ENCODE measurements around the gene DNAJC5.
"Not testable (repeated sequence)": the region's sequence is repeated elsewhere in the genome, so short reads cannot be mapped to it uniquely, and the experiment has no call there.

DNAJC5 gene

GRCh38 chr20:63861981-63862901, 32.7 kb upstream of the DNAJC5 start:
- no peak for DNase-seq

GRCh38 chr20:63863021-63863797, 31.7 kb upstream of the DNAJC5 start:
- no peak for DNase-seq

GRCh38 chr20:63863798-63864544, 31.0 kb upstream of the DNAJC5 start:
- DNase-seq = peak; percentile 95

GRCh38 chr20:63864545-63864977, 30.4 kb upstream of the DNAJC5 start:
- no peak for DNase-seq

GRCh38 chr20:63864978-63865640, 29.8 kb upstream of the DNAJC5 start, which contains the start of gene TPD52L2:
TSS of gene TPD52L2 (plus strand) at chr20:63865270. CDS start at chr20:63865366, 96 bp downstream.
- DNase-seq = peak; percentile 99

GRCh38 chr20:63867042-63867441, 27.9 kb upstream of the DNAJC5 start:
- not testable (repeated sequence) for DNase-seq

- DNase-seq = no peak
Measured at GRCh38 chr20:63868264-63868663, 26.7 kb upstream of the DNAJC5 start.

GRCh38 chr20:63873477-63873971, 21.4 kb upstream of the DNAJC5 start:
- DNase-seq = no peak

GRCh38 chr20:63874241-63874640, 20.7 kb upstream of the DNAJC5 start:
- not testable (repeated sequence) for DNase-seq

- no peak for DNase-seq
Measured at GRCh38 chr20:63876489-63877036, 18.4 kb upstream of the DNAJC5 start.

- DNase-seq = no peak
Measured at GRCh38 chr20:63877755-63878470, 17.0 kb upstream of the DNAJC5 start.

- DNase-seq = no peak
Measured at GRCh38 chr20:63878899-63879663, 15.8 kb upstream of the DNAJC5 start.

GRCh38 chr20:63880901-63881300, 14.0 kb upstream of the DNAJC5 start:
- DNase-seq = not testable (repeated sequence)

- DNase-seq = no peak
Measured at GRCh38 chr20:63881451-63882226, 13.3 kb upstream of the DNAJC5 start.

- no peak for DNase-seq
Measured at GRCh38 chr20:63882257-63883200, 12.4 kb upstream of the DNAJC5 start.

GRCh38 chr20:63883201-63883593, 11.7 kb upstream of the DNAJC5 start:
- no peak for DNase-seq

GRCh38 chr20:63884506-63885263, 10.2 kb upstream of the DNAJC5 start:
- DNase-seq = no peak

All from OCI-M1 (cell line).